ENCODE measurements around the gene PAX2.

DNA sequence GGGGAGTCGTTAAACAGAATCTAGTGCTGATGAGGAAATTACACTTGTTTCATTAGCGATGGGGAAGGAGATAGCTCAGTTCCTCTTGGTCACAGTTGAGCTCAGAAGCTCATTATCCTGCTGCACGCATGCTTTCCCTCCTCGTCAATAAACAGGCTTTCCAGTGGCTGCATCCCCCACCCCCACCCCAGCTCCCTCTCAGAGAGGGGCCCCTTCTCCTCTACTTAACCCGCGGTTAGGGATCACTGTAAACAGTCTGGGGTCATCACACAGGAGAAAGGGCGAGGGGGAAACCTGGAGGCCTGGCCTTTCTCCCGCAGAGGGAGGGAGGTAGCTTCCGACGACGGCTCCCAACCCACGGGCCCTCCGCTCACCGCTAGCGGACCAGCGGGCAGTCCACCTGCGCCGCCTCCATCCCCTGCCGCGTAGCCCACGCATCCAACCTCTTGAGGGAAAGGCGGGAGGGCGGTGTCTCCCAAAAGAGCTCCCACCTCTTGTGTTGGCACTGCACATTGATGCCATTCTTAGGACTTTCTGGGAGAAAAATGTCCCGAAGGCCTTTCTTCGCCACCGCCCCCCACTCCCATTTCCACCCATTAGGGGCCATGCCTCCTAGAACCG is 80.8 kb downstream of the PAX2 start:
- TF ChIP-seq, protein P1, sequence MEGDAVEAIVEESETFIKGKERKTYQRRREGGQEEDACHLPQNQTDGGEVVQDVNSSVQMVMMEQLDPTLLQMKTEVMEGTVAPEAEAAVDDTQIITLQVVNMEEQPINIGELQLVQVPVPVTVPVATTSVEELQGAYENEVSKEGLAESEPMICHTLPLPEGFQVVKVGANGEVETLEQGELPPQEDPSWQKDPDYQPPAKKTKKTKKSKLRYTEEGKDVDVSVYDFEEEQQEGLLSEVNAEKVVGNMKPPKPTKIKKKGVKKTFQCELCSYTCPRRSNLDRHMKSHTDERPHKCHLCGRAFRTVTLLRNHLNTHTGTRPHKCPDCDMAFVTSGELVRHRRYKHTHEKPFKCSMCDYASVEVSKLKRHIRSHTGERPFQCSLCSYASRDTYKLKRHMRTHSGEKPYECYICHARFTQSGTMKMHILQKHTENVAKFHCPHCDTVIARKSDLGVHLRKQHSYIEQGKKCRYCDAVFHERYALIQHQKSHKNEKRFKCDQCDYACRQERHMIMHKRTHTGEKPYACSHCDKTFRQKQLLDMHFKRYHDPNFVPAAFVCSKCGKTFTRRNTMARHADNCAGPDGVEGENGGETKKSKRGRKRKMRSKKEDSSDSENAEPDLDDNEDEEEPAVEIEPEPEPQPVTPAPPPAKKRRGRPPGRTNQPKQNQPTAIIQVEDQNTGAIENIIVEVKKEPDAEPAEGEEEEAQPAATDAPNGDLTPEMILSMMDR (IDR thresholded peaks at IDR 0.05) = no peak
- no peak for TF ChIP-seq ZFX (IDR thresholded peaks at IDR 0.05; ENCODE audit: borderline replicate concordance)
